Right lobe of liver (tissue), 4 donors: ENCODE measurements around the gene EPS8L3.

Experiments used
- CTCF ChIP-seq, 4 donors: fragments of 200-600 bp in 3 of 4; fragments of 450-650 bp in 1 of 4; IDR thresholded peaks; one replicate each; pipeline versions ENCODE4 v1.5.1 to v1.8.0; 2016 to 2022; ENCODE audit warnings: antibody characterized with exemption in 4 of 4, mild to moderate bottlenecking in 2 of 4
- POLR2A ChIP-seq: fragments of 450-650 bp; IDR thresholded peaks from one replicate; pipeline ENCODE4 v1.6.1; 2017; ENCODE audit warnings: antibody characterized with exemption, mild to moderate bottlenecking
- donor health status: DM: no; HTN: no; CAD: no.
- donor health status: DM: no; HTN: no; CAD: no.
- donor health status: DM: no; HTN: yes; CAD: no.

- TF ChIP-seq CTCF (IDR thresholded peaks at IDR 0.05) (no peak), POLR2A (no peak)
These were observed 22.9 kb downstream of the EPS8L3 start, which contains the start of gene GSTM3 for GRCh38 chr1:109740615-109741373.
